Uterus (tissue), 4 donors: ENCODE results near the gene TTC24. TPM values are rescaled to one million over a fixed set of nuclear protein-coding genes. Genes with fewer than 3 reads are reported as not detected.

Experiments used
- DNase-seq, 2 donors: peaks; one replicate each; pipeline ENCODE4 v3.0.0-alpha.2; 2019 to 2020
- H3K27ac ChIP-seq, 2 donors: fragments of 200-600 bp; sonication (generic); 1 replicate in 1 of 2; 2 replicates in 1 of 2; pipeline ENCODE4 v1.5.1; 2016 to 2018
- H3K27me3 ChIP-seq, 2 donors: fragments of 200-600 bp; sonication (generic); one replicate each; pipeline ENCODE4 v1.5.1; 2018 to 2019; ENCODE audit warnings: control low read depth in 1 of 2
- H3K36me3 ChIP-seq, 2 donors: fragments of 200-600 bp; sonication (generic); one replicate each; pipeline ENCODE4 v1.5.1; 2019; ENCODE audit warnings: control low read depth in 1 of 2
- H3K4me1 ChIP-seq, 2 donors: fragments of 200-600 bp; sonication (generic); one replicate each; pipeline ENCODE4 v1.5.1; 2018 to 2019; ENCODE audit warnings: control low read depth in 1 of 2
- H3K4me3 ChIP-seq, 2 donors: fragments of 200-600 bp; sonication (generic); 1 replicate in 1 of 2; 2 replicates in 1 of 2; pipeline ENCODE4 v1.5.1; 2018 to 2019; ENCODE audit warnings: mild to moderate bottlenecking in 1 of 2
- H3K9me3 ChIP-seq, 2 donors: fragments of 200-600 bp; sonication (generic); one replicate each; pipeline ENCODE4 v1.5.1; 2019; ENCODE audit warnings: control low read depth in 1 of 2
- CTCF ChIP-seq, 4 experiments: fragments of 200-600 bp in 2 of 4; fragments of 450-650 bp in 2 of 4; sonication (generic) in 2 of 4; IDR thresholded peaks; one replicate each; pipeline ENCODE4 v1.5.1; 2016 to 2019; ENCODE audit warnings: antibody characterized with exemption in 4 of 4, mild to moderate bottlenecking in 2 of 4, moderate library complexity in 1 of 4
- POLR2A ChIP-seq, 2 donors: fragments of 450-650 bp; IDR thresholded peaks; one replicate each; pipeline ENCODE4 v1.6.1; 2016; ENCODE audit warnings: antibody characterized with exemption in 2 of 2, mild to moderate bottlenecking in 1 of 2, moderate library complexity in 1 of 2
- intact Hi-C: fragments of 100-400 bp; cut with DNase I; formaldehyde crosslinking; loops from one replicate; pipeline ENCODE4 v1.15.1; 2023; ENCODE audit warnings: low total_unique reads
- total RNA-seq, 4 donors: library from RNA; depleted of rRNA in 3 of 4; stranded (reverse); fragments of >200 nt in 3 of 4; gene quantifications; one replicate each; pipeline versions ENCODE4 v1.1.0 to v1.2.4, GENCODE V29; 2014 to 2023
- donor health status: DM: yes; HTN: yes; CAD: no.

TTC24 gene
- total RNA-seq, 4 donors from 2014 or later = not detected

GRCh38 chr1:156559797-156560385 is 19.6 kb upstream of the TTC24 start:
- intact Hi-C loops = no loop called here
- H3K4me1 ChIP-seq = no peaks in the 10 kb centered on the region
- no peak for DNase-seq
- no peaks in the 10 kb centered on the region for H3K9me3 ChIP-seq
- H3K4me3 ChIP-seq = no peak overlapping the region
- no peaks in the 10 kb centered on the region for H3K27me3 ChIP-seq
- no peak overlapping the region for H3K27ac ChIP-seq
- no peak for TF ChIP-seq CTCF (IDR thresholded peaks at IDR 0.05)
- H3K36me3 ChIP-seq = no peaks in the 10 kb centered on the region

- TF ChIP-seq CTCF (IDR thresholded peaks at IDR 0.05) = no peak
- no peak for TF ChIP-seq POLR2A (IDR thresholded peaks at IDR 0.05)
- Histone ChIP-seq H3K4me3 (no peak overlapping the region), H3K27ac (no peak overlapping the region), H3K27me3 (no peaks in the 10 kb centered on the region), H3K9me3 (no peaks in the 10 kb centered on the region), H3K36me3 (no peaks in the 10 kb centered on the region), H3K4me1 (no peaks in the 10 kb centered on the region)
- DNase-seq = no peak
- intact Hi-C loops = no loop called here
Observed at GRCh38 chr1:156560585-156561163, 18.8 kb upstream of the TTC24 start.

- no peak overlapping the region for H3K4me3 ChIP-seq
- TF ChIP-seq POLR2A (IDR thresholded peaks at IDR 0.05) (no peak), CTCF (IDR thresholded peaks at IDR 0.05) (no peak)
- H3K27me3 ChIP-seq = no peaks in the 10 kb centered on the region
- no peak overlapping the region for H3K27ac ChIP-seq
- no peaks in the 10 kb centered on the region for H3K9me3 ChIP-seq
- no peak for DNase-seq
- no peaks in the 10 kb centered on the region for H3K36me3 ChIP-seq
- H3K4me1 ChIP-seq = no peaks in the 10 kb centered on the region
- intact Hi-C loops = no loop called here
Observed at GRCh38 chr1:156565519-156565918, 14.0 kb upstream of the TTC24 start.

GRCh38 chr1:156566436-156566835 is 13.1 kb upstream of the TTC24 start:
- Histone ChIP-seq H3K9me3 (no peaks in the 10 kb centered on the region), H3K4me1 (no peaks in the 10 kb centered on the region), H3K27me3 (no peaks in the 10 kb centered on the region), H3K27ac (no peak overlapping the region), H3K36me3 (no peaks in the 10 kb centered on the region), H3K4me3 (no peak overlapping the region)
- no peak for DNase-seq
- TF ChIP-seq POLR2A (IDR thresholded peaks at IDR 0.05) = no peak
- no peak for TF ChIP-seq CTCF (IDR thresholded peaks at IDR 0.05)
- intact Hi-C loops = no loop called here

GRCh38 chr1:156571261-156571852 is 8.2 kb upstream of the TTC24 start:
- intact Hi-C loops = no loop called here
- Histone ChIP-seq H3K4me1 (peaks cover 0 to 5% of the 10 kb centered on the region in 2 donors), H3K36me3 (no peaks in the 10 kb centered on the region), H3K9me3 (no peaks in the 10 kb centered on the region), H3K27ac (no peak overlapping the region), H3K4me3 (no peak overlapping the region), H3K27me3 (no peaks in the 10 kb centered on the region)
- DNase-seq = no peak
- TF ChIP-seq CTCF (IDR thresholded peaks at IDR 0.05) = no peak
- TF ChIP-seq POLR2A (IDR thresholded peaks at IDR 0.05) = no peak
